ENCODE data around the gene CCDC184. TPM values are rescaled to one million over a fixed set of nuclear protein-coding genes. Genes with fewer than 3 reads are reported as not detected.

The CCDC184 gene
- total and polyA plus RNA-seq, 2 experiments from 2014 or later: 4.8 to 13.8 TPM

Other genes with a start within 250 kb of the CCDC184 start
- 113 and 124 TPM in 2 replicates for gene TMEM106C, start 220.0 kb upstream of the CCDC184 start, total RNA-seq
- gene TMEM106C, start 220.0 kb upstream of the CCDC184 start, polyA plus RNA-seq: 98.1 and 101 TPM in 2 replicates
- 32.7 and 52.5 TPM in 2 replicates for gene COL2A1, start 179.2 kb upstream of the CCDC184 start, total RNA-seq
- 43.8 and 57.9 TPM in 2 replicates for gene COL2A1, start 179.2 kb upstream of the CCDC184 start, polyA plus RNA-seq
- gene SENP1, start 77.6 kb upstream of the CCDC184 start, total RNA-seq: 14.4 and 16.9 TPM in 2 replicates
- 3.9 and 5.0 TPM in 2 replicates for gene SENP1, start 77.6 kb upstream of the CCDC184 start, polyA plus RNA-seq
- gene PFKM, start 64.3 kb upstream of the CCDC184 start, total RNA-seq: 45.6 and 49.1 TPM in 2 replicates
- gene PFKM, start 64.3 kb upstream of the CCDC184 start, polyA plus RNA-seq: 51.9 and 57.0 TPM in 2 replicates
- 22.4 and 27.2 TPM in 2 replicates for gene ASB8, start 26.1 kb upstream of the CCDC184 start, total RNA-seq
- 24.8 and 29.0 TPM in 2 replicates for gene ASB8, start 26.1 kb upstream of the CCDC184 start, polyA plus RNA-seq
- not detected in 2 replicates for gene OR10AD1, start 19.6 kb downstream of the CCDC184 start, total RNA-seq
- gene OR10AD1, start 19.6 kb downstream of the CCDC184 start, polyA plus RNA-seq: 0.29 TPM in 1 of 2 replicates, not detected in the other
- gene ZNF641, start 167.3 kb downstream of the CCDC184 start, total RNA-seq: 37.1 and 37.2 TPM in 2 replicates
- 15.5 and 16.2 TPM in 2 replicates for gene ZNF641, start 167.3 kb downstream of the CCDC184 start, polyA plus RNA-seq